Keratinocyte (primary cell): ENCODE data around the gene MBP. TPM values are rescaled to one million over a fixed set of nuclear protein-coding genes. Genes with fewer than 3 reads are reported as not detected.

Experiments
- DNase-seq: peaks from one replicate; pipeline ENCODE4 v3.0.0-alpha.2; 2011; ENCODE audit warnings: low read depth, missing footprints, low spot score
- FAIRE-seq: peaks from 2 replicates; lab custom pipeline; 2011; peaks lifted over from hg19 to GRCh38; lab: Jason Lieb, UNC
- H2AFZ ChIP-seq: 2 replicates; pipeline ENCODE4 v1.6.0; 2012; ENCODE audit warnings: low read length, control low read depth, inconsistent platforms; ENCODE audit not compliant: control insufficient read depth
- H3K27ac ChIP-seq: 2 replicates; pipeline ENCODE4 v1.5.1; 2011; ENCODE audit warnings: low read length; ENCODE audit not compliant: control insufficient read depth, insufficient read depth
- H3K27me3 ChIP-seq: 3 replicates; pipeline ENCODE4 v1.6.0; 2011; ENCODE audit warnings: low read length; ENCODE audit not compliant: control insufficient read depth, insufficient read depth; ENCODE audit errors: extremely low read depth
- H3K36me3 ChIP-seq, 2 experiments: 2 replicates in 1 of 2; 3 replicates in 1 of 2; pipeline ENCODE4 v1.5.1; 2011; ENCODE audit warnings: low read length in 2 of 2, mild to moderate bottlenecking in 1 of 2; ENCODE audit not compliant: control insufficient read depth in 2 of 2, insufficient read depth in 2 of 2; ENCODE audit errors: extremely low read depth in 1 of 2
- H3K4me1 ChIP-seq: 3 replicates; pipeline ENCODE4 v1.5.1; 2011; ENCODE audit warnings: low read length; ENCODE audit not compliant: control insufficient read depth, insufficient read depth; ENCODE audit errors: extremely low read depth
- H3K4me2 ChIP-seq: 3 replicates; pipeline ENCODE4 v1.6.0; 2011; ENCODE audit warnings: low read depth, low read length; ENCODE audit not compliant: control insufficient read depth, insufficient read depth; ENCODE audit errors: extremely low read depth
- H3K4me3 ChIP-seq, 3 experiments: fragments of 200-600 bp in 1 of 3; sonication (generic) in 1 of 3; 2 replicates in 2 of 3; 3 replicates in 1 of 3; pipeline ENCODE4 v1.5.1; 2011 to 2016; ENCODE audit warnings: low read length in 3 of 3, mild to moderate bottlenecking in 3 of 3, control low read depth in 2 of 3, inconsistent platforms in 1 of 3, low read depth in 1 of 3, mixed read lengths in 1 of 3, mixed run types in 1 of 3, moderate library complexity in 1 of 3; ENCODE audit not compliant: control insufficient read depth in 2 of 3, insufficient read depth in 2 of 3; ENCODE audit errors: extremely low read depth in 1 of 3
- H3K79me2 ChIP-seq: 2 replicates; pipeline ENCODE4 v1.6.0; 2012; ENCODE audit warnings: low read length; ENCODE audit not compliant: control insufficient read depth, insufficient read depth
- H3K9ac ChIP-seq: 3 replicates; pipeline ENCODE4 v1.6.0; 2011; ENCODE audit warnings: low read length; ENCODE audit not compliant: control insufficient read depth, insufficient read depth; ENCODE audit errors: extremely low read depth
- H3K9me1 ChIP-seq: 3 replicates; pipeline ENCODE4 v1.6.0; 2011; ENCODE audit warnings: low read length; ENCODE audit not compliant: control insufficient read depth, insufficient read depth; ENCODE audit errors: extremely low read depth
- H3K9me3 ChIP-seq: 2 replicates; pipeline ENCODE4 v1.5.1; 2012; ENCODE audit warnings: low read depth, low read length; ENCODE audit not compliant: control insufficient read depth
- H4K20me1 ChIP-seq: 3 replicates; pipeline ENCODE4 v1.6.0; 2011; ENCODE audit warnings: low read length; ENCODE audit not compliant: control insufficient read depth, insufficient read depth; ENCODE audit errors: extremely low read depth
- EZH2 ChIP-seq: IDR thresholded peaks from one replicate; pipeline ENCODE4 v1.6.1; 2012; ENCODE audit warnings: inconsistent platforms, mild to moderate bottlenecking, low read length, moderate library complexity
- dilution Hi-C: fragments of 300-500 bp; cut with MboI; formaldehyde crosslinking; loops from one replicate; pipeline ENCODE4 v1.7.0; 2020; ENCODE audit warnings: low sequenced_read_pairs; ENCODE audit not compliant: extremely low pct_ligation_motif_present
- polyA plus RNA-seq, 5 experiments: library from polyadenylated mRNA; depleted of rRNA in 3 of 5; stranded (reverse) in 3 of 5; stranded (forward) in 1 of 5; unstranded in 1 of 5; fragments of >200 nt; gene quantifications; 1 replicate in 1 of 5; 2 replicates in 3 of 5; 3 replicates in 1 of 5; pipeline versions ENCODE4 v1.2.1 to v1.2.3, GENCODE V29; 2011 to 2012; ENCODE audit warnings: missing spikeins in 2 of 5, low read depth in 1 of 5, low replicate concordance in 1 of 5
- TF ChIP-seq, protein P1 (sequence below), 3 experiments: IDR thresholded peaks in 1 of 3; conservative IDR thresholded peaks in 1 of 3; optimal IDR thresholded peaks in 1 of 3; 2 replicates in 2 of 3; 3 replicates in 1 of 3; pipeline versions ENCODE3 to v1.5.1; 2011; ENCODE audit warnings: low read length in 3 of 3, mild to moderate bottlenecking in 3 of 3, moderate library complexity in 2 of 3, control low read depth in 1 of 3, inconsistent platforms in 1 of 3; ENCODE audit not compliant: insufficient read depth in 2 of 3; ENCODE audit errors: extremely low read depth in 1 of 3

Gene MBP
- polyA plus RNA-seq, 1 donor (not counting 4 experiments of a cell fraction or from before 2014, with no cell fraction given): 38.7 TPM

DNA sequence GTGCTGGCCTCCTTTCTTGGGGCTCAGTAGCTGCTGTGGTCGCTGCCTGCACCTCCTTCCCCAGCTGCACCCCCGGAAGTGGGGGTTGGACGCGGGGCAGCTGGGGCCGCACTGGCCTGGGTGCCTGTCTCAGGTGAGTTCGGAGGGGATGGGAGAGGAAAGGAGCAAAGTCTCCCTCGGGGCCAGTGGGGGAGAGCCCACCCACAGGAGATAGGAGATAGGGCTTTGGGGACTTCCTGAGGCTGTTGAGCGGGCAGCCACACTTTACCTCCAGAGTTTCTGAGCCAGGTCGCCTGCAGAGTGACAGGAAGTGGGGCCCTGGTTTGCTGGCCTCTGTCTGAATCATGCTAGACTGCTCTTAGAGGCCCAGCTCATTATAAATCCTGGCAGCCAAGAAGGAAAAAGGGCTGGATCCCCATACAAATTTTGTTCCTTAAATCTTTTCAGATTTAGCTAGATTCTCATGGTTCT lies 8.1 kb downstream of the MBP start:
- dilution Hi-C loops: no loop called here
- Histone ChIP-seq H3K79me2 (peaks cover 78% of the 10 kb centered on the region), H3K9ac (no peak overlapping the region), H3K27me3 (no peaks in the 10 kb centered on the region), H4K20me1 (no peaks in the 10 kb centered on the region), H3K36me3 (peaks cover 3 to 12% of the 10 kb centered on the region in 2 experiments), H3K27ac (no peak overlapping the region), H3K4me2 (no peak overlapping the region), H3K9me3 (no peaks in the 10 kb centered on the region), H3K4me1 (peaks cover 46% of the 10 kb centered on the region), H3K4me3 (no peak overlapping the region), H2AFZ (no peak overlapping the region), H3K9me1 (no peaks in the 10 kb centered on the region)
- FAIRE-seq: no peak
- DNase-seq: no peak
- TF ChIP-seq, protein P1, sequence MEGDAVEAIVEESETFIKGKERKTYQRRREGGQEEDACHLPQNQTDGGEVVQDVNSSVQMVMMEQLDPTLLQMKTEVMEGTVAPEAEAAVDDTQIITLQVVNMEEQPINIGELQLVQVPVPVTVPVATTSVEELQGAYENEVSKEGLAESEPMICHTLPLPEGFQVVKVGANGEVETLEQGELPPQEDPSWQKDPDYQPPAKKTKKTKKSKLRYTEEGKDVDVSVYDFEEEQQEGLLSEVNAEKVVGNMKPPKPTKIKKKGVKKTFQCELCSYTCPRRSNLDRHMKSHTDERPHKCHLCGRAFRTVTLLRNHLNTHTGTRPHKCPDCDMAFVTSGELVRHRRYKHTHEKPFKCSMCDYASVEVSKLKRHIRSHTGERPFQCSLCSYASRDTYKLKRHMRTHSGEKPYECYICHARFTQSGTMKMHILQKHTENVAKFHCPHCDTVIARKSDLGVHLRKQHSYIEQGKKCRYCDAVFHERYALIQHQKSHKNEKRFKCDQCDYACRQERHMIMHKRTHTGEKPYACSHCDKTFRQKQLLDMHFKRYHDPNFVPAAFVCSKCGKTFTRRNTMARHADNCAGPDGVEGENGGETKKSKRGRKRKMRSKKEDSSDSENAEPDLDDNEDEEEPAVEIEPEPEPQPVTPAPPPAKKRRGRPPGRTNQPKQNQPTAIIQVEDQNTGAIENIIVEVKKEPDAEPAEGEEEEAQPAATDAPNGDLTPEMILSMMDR (optimal IDR thresholded peaks at IDR 0.05 in 1 of 3, IDR thresholded peaks at IDR 0.05 in 1 of 3, conservative IDR thresholded peaks at IDR 0.05 in 1 of 3; ENCODE audit: extremely low read depth in 1 of 3, insufficient read depth in 2 of 3, low read length in 3 of 3): no peak
- TF ChIP-seq EZH2: no peak

DNA sequence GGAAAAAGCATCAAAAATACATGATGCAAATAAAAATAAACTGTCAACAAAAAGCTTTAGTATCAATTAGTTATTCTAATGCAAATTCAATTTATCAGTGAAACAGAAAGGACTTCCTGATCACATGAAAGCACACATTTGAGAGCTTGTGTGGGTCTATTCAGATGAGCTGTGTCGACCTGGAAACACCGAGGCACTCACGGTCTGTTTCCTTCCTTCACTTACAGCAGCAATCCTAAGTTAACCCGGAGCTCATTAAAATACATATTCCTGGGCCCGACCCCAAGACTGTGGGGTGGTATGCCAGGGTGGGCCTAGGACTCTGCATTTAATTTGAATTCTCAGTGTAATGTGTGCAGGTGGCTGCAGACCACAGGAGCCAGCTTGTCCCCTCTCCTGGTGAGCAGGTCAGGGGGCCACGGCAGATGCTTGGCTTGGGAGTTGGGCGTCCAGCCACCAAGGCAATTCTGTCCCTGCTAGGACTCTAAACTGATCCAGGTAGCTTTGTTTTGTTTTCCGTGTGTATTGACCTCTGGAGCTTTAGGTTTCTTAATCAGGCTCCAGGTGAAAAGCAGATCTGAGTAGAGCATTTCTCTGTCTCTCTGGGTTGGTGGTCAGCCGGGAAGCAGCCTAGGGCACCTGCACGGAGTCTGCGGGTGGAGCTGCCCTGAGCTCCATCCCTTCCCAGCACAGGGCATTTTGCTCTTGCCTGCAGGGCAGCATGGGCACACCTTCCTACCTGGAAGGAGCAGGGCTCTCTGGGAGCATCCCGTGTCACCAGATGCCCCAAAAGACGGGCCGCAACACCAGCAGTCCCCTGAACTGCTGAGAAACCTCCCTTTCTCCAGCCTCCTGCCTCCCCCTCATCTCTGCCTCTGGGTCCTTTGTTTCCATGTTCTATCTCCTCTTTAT lies 9.0 kb downstream of the MBP start:
- Histone ChIP-seq H3K9ac (no peak overlapping the region), H3K4me2 (no peak overlapping the region), H4K20me1 (no peaks in the 10 kb centered on the region), H3K4me3 (no peak overlapping the region), H3K9me1 (no peaks in the 10 kb centered on the region), H2AFZ (no peak overlapping the region), H3K36me3 (peaks cover 9 to 14% of the 10 kb centered on the region in 2 experiments), H3K27me3 (no peaks in the 10 kb centered on the region), H3K4me1 (peaks cover 37% of the 10 kb centered on the region), H3K27ac (no peak overlapping the region), H3K79me2 (peaks cover 88% of the 10 kb centered on the region), H3K9me3 (no peaks in the 10 kb centered on the region)
- FAIRE-seq: no peak
- dilution Hi-C loops: no loop called here
- TF ChIP-seq, protein P1 (optimal IDR thresholded peaks at IDR 0.05 in 1 of 3, IDR thresholded peaks at IDR 0.05 in 1 of 3, conservative IDR thresholded peaks at IDR 0.05 in 1 of 3; ENCODE audit: extremely low read depth in 1 of 3, insufficient read depth in 2 of 3, low read length in 3 of 3): no peak
- TF ChIP-seq EZH2: no peak
- DNase-seq: no peak
